GM12878 (cell line): Measurements from ENCODE around the gene HINFP. TPM values are rescaled to one million over a fixed set of nuclear protein-coding genes. Genes with fewer than 3 reads are reported as not detected.
A peak's percentile ranks its signal among the peaks of the same experiment; 100 is the strongest.

Experiments used
- ASH2L ChIP-seq: fragments of 300-600, 200-600 bp; sonication (generic); IDR thresholded peaks from 2 replicates; pipeline ENCODE4 v1.6.1; 2017; ENCODE audit warnings: low read depth, mild to moderate bottlenecking, borderline replicate concordance
- ATF3 ChIP-seq: IDR thresholded peaks from 2 replicates; pipeline ENCODE4 v1.6.1; 2011; ENCODE audit warnings: low read depth, mild to moderate bottlenecking, low read length, moderate library complexity, borderline replicate concordance; ENCODE audit errors: extremely low read depth
- BCLAF1 ChIP-seq: fragments of 450-650 bp; IDR thresholded peaks from 2 replicates; pipeline ENCODE4 v1.6.1; 2017; ENCODE audit warnings: antibody characterized with exemption, mild to moderate bottlenecking, moderate library complexity
- CBFB ChIP-seq: IDR thresholded peaks from 2 replicates; pipeline ENCODE4 v1.6.1; 2016; ENCODE audit warnings: antibody characterized with exemption, low read depth
- EGR1 ChIP-seq, 2 experiments: IDR thresholded peaks; 1 replicate in 1 of 2; 2 replicates in 1 of 2; pipeline ENCODE4 v1.6.1; 2011 to 2012; ENCODE audit warnings: low read depth in 2 of 2, low read length in 2 of 2, borderline replicate concordance in 1 of 2, mild to moderate bottlenecking in 1 of 2, moderate library complexity in 1 of 2
- GATAD2B ChIP-seq: fragments of 450-650 bp; conservative IDR thresholded peaks from 2 replicates; pipeline ENCODE4 v1.6.1; 2017; ENCODE audit warnings: low read depth, mild to moderate bottlenecking, moderate library complexity
- KAT2A ChIP-seq: conservative IDR thresholded peaks from 2 replicates; pipeline ENCODE4 v1.6.1; 2011; ENCODE audit warnings: low read depth, low read length; ENCODE audit not compliant: control insufficient read depth
- NBN ChIP-seq: fragments of 450-650 bp; IDR thresholded peaks from 2 replicates; pipeline ENCODE4 v1.6.1; 2016
- NFIC ChIP-seq: IDR thresholded peaks from 2 replicates; pipeline ENCODE4 v1.6.1; 2012; ENCODE audit warnings: low read depth, mild to moderate bottlenecking, inconsistent platforms, low read length, moderate library complexity
- NR2C1 ChIP-seq: fragments of 450-650 bp; IDR thresholded peaks from 2 replicates; pipeline ENCODE4 v1.6.1; 2017; ENCODE audit warnings: antibody characterized with exemption, mild to moderate bottlenecking, moderate library complexity
- POLR2A ChIP-seq: IDR thresholded peaks from 2 replicates; pipeline ENCODE4 v1.6.1; 2011; ENCODE audit warnings: low read depth, mild to moderate bottlenecking, low read length
- POLR2AphosphoS5 ChIP-seq: IDR thresholded peaks from 2 replicates; pipeline ENCODE4 v1.6.1; 2011; ENCODE audit warnings: mild to moderate bottlenecking, low read length, inconsistent platforms
- POU2F2 ChIP-seq: IDR thresholded peaks from 3 replicates; pipeline ENCODE4 v1.6.1; 2011; ENCODE audit warnings: low read depth, mild to moderate bottlenecking, low read length, borderline replicate concordance
- STAT1 ChIP-seq: fragments of 450-650 bp; conservative IDR thresholded peaks from 2 replicates; pipeline ENCODE4 v1.6.1; 2014; ENCODE audit warnings: antibody characterized with exemption, mild to moderate bottlenecking
- STAT3 ChIP-seq: IDR thresholded peaks from 2 replicates; pipeline ENCODE4 v1.6.1; 2011; ENCODE audit warnings: low read depth, low read length, improper control_type of control experiment
- SUPT20H ChIP-seq: IDR thresholded peaks from 2 replicates; pipeline ENCODE4 v1.6.1; 2011; ENCODE audit warnings: low read depth, mild to moderate bottlenecking, low read length, moderate library complexity, borderline replicate concordance; ENCODE audit not compliant: control insufficient read depth
- WRNIP1 ChIP-seq: IDR thresholded peaks from 2 replicates; pipeline ENCODE4 v1.6.1; 2011; ENCODE audit warnings: low read depth, low read length, improper control_type of control experiment, borderline replicate concordance
- YY1 ChIP-seq: IDR thresholded peaks from 2 replicates; pipeline ENCODE4 v1.6.1; 2011; ENCODE audit warnings: low read depth, mild to moderate bottlenecking, low read length
- ZBTB4 ChIP-seq: fragments of 450-650 bp; formaldehyde crosslinking; IDR thresholded peaks from 2 replicates; pipeline ENCODE4 v1.4.0; 2022; ENCODE audit warnings: mild to moderate bottlenecking, moderate library complexity
- ZNF217 ChIP-seq: fragments of 450-650 bp; IDR thresholded peaks from 2 replicates; pipeline ENCODE4 v1.6.1; 2017; ENCODE audit warnings: antibody characterized with exemption, mild to moderate bottlenecking
- polyA plus RNA-seq, 11 experiments: library from polyadenylated mRNA; depleted of rRNA in 4 of 11; unstranded in 6 of 11; stranded (reverse) in 5 of 11; fragments of >200 nt; fragmentation: Nextera tagmentation in 4 of 11; fragmentation: Illumina TruSeq in 1 of 11; extraction: Ambion mirVana in 4 of 11; extraction: Trizol in 1 of 11; gene quantifications; 1 replicate in 1 of 11; 2 replicates in 10 of 11; pipeline versions ENCODE4 v1.2.1 to v1.2.3, GENCODE V29; 2011 to 2016; ENCODE audit warnings: inconsistent platforms in 2 of 11, missing spikeins in 2 of 11, low read depth in 1 of 11
- total RNA-seq, 4 experiments: library from RNA; depleted of rRNA in 3 of 4; stranded (reverse); fragments of >200 nt in 3 of 4; fragmentation: Illumina TruSeq in 1 of 4; extraction: Trizol in 1 of 4; gene quantifications; 2 replicates each; pipeline versions ENCODE4 v1.2.1 to v1.2.3, GENCODE V29; 2013 to 2021
- TF ChIP-seq, protein P1 (sequence below): IDR thresholded peaks from 2 replicates; pipeline ENCODE4 v1.6.1; 2012; ENCODE audit warnings: low read depth, low read length, improper control_type of control experiment
- TF ChIP-seq, protein P2 (sequence below): IDR thresholded peaks from 2 replicates; pipeline ENCODE4 v1.6.1; 2011; ENCODE audit warnings: mild to moderate bottlenecking, low read depth, low read length, moderate library complexity; ENCODE audit not compliant: insufficient replicate concordance

HINFP gene
- total and polyA plus RNA-seq, 10 of the 15 experiments (the other 5 are each of a cell fraction or from before 2014, with no cell fraction given): 13.1 to 26.3 (median 18.6) TPM

- TF ChIP-seq ZBTB4 (no peak), ASH2L (0 out of 2 replicates have a peak, but pooled peaks have one; percentile 33), SUPT20H (no peak), ATF3 (peak; percentile 40; the same call in 1 of the 2 replicates), EGR1 (IDR thresholded peaks at IDR 0.05; ENCODE audit: borderline replicate concordance in 1 of 2, low read depth in 2 of 2, low read length in 2 of 2) (no peak; a peak in 1 of 3 replicates), POU2F2 (no peak), WRNIP1 (peak; percentile 93; the same call in 1 of the 2 replicates), STAT3 (no peak), ZNF217 (no peak), CBFB (peak; percentile 35; the same call in 1 of the 2 replicates), NR2C1 (peak; percentile 91), NBN (peak; percentile 79; the same call in 1 of the 2 replicates), BCLAF1 (no peak), GATAD2B (peak; percentile 38), POLR2AphosphoS5 (no peak), NFIC (no peak), KAT2A (no peak), POLR2A (peak; percentile 59; the same call in 1 of the 2 replicates), STAT1 (no peak; the same call in 1 of the 2 replicates), YY1 (peak; percentile 99)
- TF ChIP-seq, protein P1, sequence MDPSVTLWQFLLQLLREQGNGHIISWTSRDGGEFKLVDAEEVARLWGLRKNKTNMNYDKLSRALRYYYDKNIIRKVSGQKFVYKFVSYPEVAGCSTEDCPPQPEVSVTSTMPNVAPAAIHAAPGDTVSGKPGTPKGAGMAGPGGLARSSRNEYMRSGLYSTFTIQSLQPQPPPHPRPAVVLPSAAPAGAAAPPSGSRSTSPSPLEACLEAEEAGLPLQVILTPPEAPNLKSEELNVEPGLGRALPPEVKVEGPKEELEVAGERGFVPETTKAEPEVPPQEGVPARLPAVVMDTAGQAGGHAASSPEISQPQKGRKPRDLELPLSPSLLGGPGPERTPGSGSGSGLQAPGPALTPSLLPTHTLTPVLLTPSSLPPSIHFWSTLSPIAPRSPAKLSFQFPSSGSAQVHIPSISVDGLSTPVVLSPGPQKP: peak; percentile 69
- TF ChIP-seq, protein P2, sequence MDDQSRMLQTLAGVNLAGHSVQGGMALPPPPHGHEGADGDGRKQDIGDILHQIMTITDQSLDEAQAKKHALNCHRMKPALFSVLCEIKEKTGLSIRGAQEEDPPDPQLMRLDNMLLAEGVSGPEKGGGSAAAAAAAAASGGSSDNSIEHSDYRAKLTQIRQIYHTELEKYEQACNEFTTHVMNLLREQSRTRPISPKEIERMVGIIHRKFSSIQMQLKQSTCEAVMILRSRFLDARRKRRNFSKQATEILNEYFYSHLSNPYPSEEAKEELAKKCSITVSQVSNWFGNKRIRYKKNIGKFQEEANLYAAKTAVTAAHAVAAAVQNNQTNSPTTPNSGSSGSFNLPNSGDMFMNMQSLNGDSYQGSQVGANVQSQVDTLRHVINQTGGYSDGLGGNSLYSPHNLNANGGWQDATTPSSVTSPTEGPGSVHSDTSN: peak; percentile 73
Observed at GRCh38 chr11:119101759-119102423, 19.5 kb upstream of the HINFP start, which contains the start of gene DPAGT1 (continued).
